Measurements from ENCODE around the gene C2orf72.

- TF ChIP-seq POLR2A (IDR thresholded peaks at IDR 0.05) (no peak), CTCF (IDR thresholded peaks at IDR 0.05) (no peak)
Observed at GRCh38 chr2:231068525-231069222, 31.4 kb downstream of the C2orf72 start.
